Measurements from ENCODE around the gene ELN. TPM values are rescaled to one million over a fixed set of nuclear protein-coding genes. Genes with fewer than 3 reads are reported as not detected.

The ELN gene
- total and polyA plus RNA-seq, 9 of the 15 experiments (the other 6 are each of a cell fraction or from before 2014, with no cell fraction given) = 0.20 TPM; not detected in 8

DNA sequence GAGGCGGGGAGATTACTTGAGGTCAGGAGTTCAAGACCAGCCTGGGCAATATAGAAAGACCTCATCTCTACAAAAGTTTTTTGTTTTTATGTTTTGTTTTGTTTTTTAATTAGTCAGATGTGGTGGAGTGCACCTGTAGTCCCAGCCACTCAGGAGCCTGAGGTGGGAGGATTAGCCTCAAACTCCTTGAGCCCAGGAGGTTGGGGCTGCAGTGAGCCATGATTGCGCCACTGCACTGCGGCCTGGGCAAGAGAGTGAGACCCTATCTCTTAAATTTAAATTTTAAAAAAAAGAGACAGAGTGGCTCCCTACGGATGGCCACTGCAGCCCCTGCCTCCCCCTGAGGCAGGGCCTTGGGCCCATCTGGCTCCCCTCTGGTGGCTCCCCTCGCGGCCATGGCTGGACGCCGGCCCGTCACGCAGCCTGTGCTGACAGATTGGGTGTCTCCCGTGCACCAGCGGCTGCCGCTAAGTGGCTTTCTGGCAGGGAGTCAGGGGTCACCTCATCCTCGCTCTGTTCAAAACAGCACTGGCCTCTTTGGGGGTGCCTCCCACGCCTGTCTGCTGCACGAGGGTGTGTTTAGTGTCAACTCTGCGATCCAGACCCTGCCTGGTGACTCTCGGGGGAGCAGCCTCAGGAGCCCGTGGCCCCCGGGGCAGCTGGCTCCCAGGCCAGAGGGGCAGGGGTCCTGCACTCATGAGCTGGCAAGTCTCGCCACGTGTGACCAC, 44.4 kb upstream of the ELN start (continued):
- no peak for TF ChIP-seq STAT6 (CRISPR knock-in tag; IDR thresholded peaks at IDR 0.05)
- no peak for TF ChIP-seq ZFP91 (CRISPR knock-in tag; IDR thresholded peaks at IDR 0.05)
- no peak for TF ChIP-seq MCM7 (IDR thresholded peaks at IDR 0.05)
- TF ChIP-seq, protein P1, sequence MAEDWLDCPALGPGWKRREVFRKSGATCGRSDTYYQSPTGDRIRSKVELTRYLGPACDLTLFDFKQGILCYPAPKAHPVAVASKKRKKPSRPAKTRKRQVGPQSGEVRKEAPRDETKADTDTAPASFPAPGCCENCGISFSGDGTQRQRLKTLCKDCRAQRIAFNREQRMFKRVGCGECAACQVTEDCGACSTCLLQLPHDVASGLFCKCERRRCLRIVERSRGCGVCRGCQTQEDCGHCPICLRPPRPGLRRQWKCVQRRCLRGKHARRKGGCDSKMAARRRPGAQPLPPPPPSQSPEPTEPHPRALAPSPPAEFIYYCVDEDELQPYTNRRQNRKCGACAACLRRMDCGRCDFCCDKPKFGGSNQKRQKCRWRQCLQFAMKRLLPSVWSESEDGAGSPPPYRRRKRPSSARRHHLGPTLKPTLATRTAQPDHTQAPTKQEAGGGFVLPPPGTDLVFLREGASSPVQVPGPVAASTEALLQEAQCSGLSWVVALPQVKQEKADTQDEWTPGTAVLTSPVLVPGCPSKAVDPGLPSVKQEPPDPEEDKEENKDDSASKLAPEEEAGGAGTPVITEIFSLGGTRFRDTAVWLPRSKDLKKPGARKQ (CRISPR knock-in tag; IDR thresholded peaks at IDR 0.05) = no peak
- TF ChIP-seq, protein P2, sequence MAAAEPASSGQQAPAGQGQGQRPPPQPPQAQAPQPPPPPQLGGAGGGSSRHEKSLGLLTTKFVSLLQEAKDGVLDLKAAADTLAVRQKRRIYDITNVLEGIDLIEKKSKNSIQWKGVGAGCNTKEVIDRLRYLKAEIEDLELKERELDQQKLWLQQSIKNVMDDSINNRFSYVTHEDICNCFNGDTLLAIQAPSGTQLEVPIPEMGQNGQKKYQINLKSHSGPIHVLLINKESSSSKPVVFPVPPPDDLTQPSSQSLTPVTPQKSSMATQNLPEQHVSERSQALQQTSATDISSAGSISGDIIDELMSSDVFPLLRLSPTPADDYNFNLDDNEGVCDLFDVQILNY (CRISPR knock-in tag; IDR thresholded peaks at IDR 0.05) = no peak
- TF ChIP-seq, protein P3, sequence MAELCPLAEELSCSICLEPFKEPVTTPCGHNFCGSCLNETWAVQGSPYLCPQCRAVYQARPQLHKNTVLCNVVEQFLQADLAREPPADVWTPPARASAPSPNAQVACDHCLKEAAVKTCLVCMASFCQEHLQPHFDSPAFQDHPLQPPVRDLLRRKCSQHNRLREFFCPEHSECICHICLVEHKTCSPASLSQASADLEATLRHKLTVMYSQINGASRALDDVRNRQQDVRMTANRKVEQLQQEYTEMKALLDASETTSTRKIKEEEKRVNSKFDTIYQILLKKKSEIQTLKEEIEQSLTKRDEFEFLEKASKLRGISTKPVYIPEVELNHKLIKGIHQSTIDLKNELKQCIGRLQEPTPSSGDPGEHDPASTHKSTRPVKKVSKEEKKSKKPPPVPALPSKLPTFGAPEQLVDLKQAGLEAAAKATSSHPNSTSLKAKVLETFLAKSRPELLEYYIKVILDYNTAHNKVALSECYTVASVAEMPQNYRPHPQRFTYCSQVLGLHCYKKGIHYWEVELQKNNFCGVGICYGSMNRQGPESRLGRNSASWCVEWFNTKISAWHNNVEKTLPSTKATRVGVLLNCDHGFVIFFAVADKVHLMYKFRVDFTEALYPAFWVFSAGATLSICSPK (IDR thresholded peaks at IDR 0.05; ENCODE audit: borderline replicate concordance) = no peak
- TF ChIP-seq SMAD2 (IDR thresholded peaks at IDR 0.05; ENCODE audit: low read depth, low read length) = no peak
- TF ChIP-seq HOXB6 (CRISPR knock-in tag; IDR thresholded peaks at IDR 0.05; ENCODE audit: borderline replicate concordance) = no peak
- TF ChIP-seq ILK (tag; IDR thresholded peaks at IDR 0.05; ENCODE audit: borderline replicate concordance, low read depth) = no peak
- no peak for TF ChIP-seq MAFK (IDR thresholded peaks at IDR 0.05; ENCODE audit: low read length)
- TF ChIP-seq CREM (IDR thresholded peaks at IDR 0.05; ENCODE audit: low read depth) = no peak
- no peak for TF ChIP-seq BCL6 (CRISPR knock-in tag; IDR thresholded peaks at IDR 0.05)
- no peak for TF ChIP-seq HSF4 (CRISPR knock-in tag; IDR thresholded peaks at IDR 0.05; ENCODE audit: borderline replicate concordance)
- no peak for TF ChIP-seq ZNF444 (CRISPR knock-in tag; IDR thresholded peaks at IDR 0.05)
- TF ChIP-seq ETV6 (IDR thresholded peaks at IDR 0.05; ENCODE audit: borderline replicate concordance in 1 of 2, low read depth in 2 of 2, low read length in 1 of 2) = no peak
- TF ChIP-seq ETV6 (CRISPR knock-in tag; IDR thresholded peaks at IDR 0.05; ENCODE audit: borderline replicate concordance) = no peak
- TF ChIP-seq HMBOX1 (IDR thresholded peaks at IDR 0.05) = no peak
- peak; percentile 16; the same call in 1 of the 2 replicates for TF ChIP-seq EGR1 (conservative IDR thresholded peaks at IDR 0.05)
